Superior temporal gyrus (tissue), 1 donor: Measurements from ENCODE around the gene CASZ1.

Experiments
- DNase-seq: peaks from one replicate; pipeline ENCODE4 v3.0.0-alpha.2; 2016; ENCODE audit errors: extremely low spot score

Gene CASZ1

GRCh38 chr1:10824821-10825540 is 28.5 kb upstream of the CASZ1 start:
- DNase-seq, result no peak

GRCh38 chr1:10823000-10823401 is 26.6 kb upstream of the CASZ1 start:
- no peak for DNase-seq

GRCh38 chr1:10821388-10821787 is 24.9 kb upstream of the CASZ1 start:
- no peak for DNase-seq

GRCh38 chr1:10820422-10820821 is 24.0 kb upstream of the CASZ1 start:
- no peak for DNase-seq

GRCh38 chr1:10819198-10819901 is 22.9 kb upstream of the CASZ1 start:
- DNase-seq, result no peak

- DNase-seq, result no peak
These were observed 22.1 kb upstream of the CASZ1 start for GRCh38 chr1:10818262-10819197.

GRCh38 chr1:10816743-10817369 is 20.4 kb upstream of the CASZ1 start:
- DNase-seq, result no peak

GRCh38 chr1:10816233-10816632 is 19.8 kb upstream of the CASZ1 start:
- DNase-seq, result no peak

GRCh38 chr1:10815858-10816195 is 19.4 kb upstream of the CASZ1 start:
- DNase-seq, result no peak

- no peak for DNase-seq
These were observed 18.8 kb upstream of the CASZ1 start for GRCh38 chr1:10814976-10815857.

- no peak for DNase-seq
These were observed 17.9 kb upstream of the CASZ1 start for GRCh38 chr1:10814312-10814711.

- DNase-seq, result no peak
These were observed 17.4 kb upstream of the CASZ1 start for GRCh38 chr1:10813799-10814198.

GRCh38 chr1:10812387-10812915 is 16.0 kb upstream of the CASZ1 start:
- no peak for DNase-seq

- DNase-seq, result no peak
These were observed 12.0 kb upstream of the CASZ1 start for GRCh38 chr1:10808441-10808840.

- DNase-seq, result no peak
These were observed 10.5 kb upstream of the CASZ1 start for GRCh38 chr1:10806966-10807365.

GRCh38 chr1:10803971-10804820 is 7.8 kb upstream of the CASZ1 start:
- no peak for DNase-seq

GRCh38 chr1:10802944-10803715 is 6.7 kb upstream of the CASZ1 start:
- no peak for DNase-seq

- no peak for DNase-seq
These were observed 4.3 kb upstream of the CASZ1 start for GRCh38 chr1:10800778-10801177.

GRCh38 chr1:10799726-10800125 is 3.3 kb upstream of the CASZ1 start:
- no peak for DNase-seq
